ENCODE measurements around the gene RBM26. TPM values are rescaled to one million over a fixed set of nuclear protein-coding genes. Genes with fewer than 3 reads are reported as not detected.

Gene RBM26
- polyA plus RNA-seq, 12 donors: 43.9 to 174 (median 62.2) TPM

DNA sequence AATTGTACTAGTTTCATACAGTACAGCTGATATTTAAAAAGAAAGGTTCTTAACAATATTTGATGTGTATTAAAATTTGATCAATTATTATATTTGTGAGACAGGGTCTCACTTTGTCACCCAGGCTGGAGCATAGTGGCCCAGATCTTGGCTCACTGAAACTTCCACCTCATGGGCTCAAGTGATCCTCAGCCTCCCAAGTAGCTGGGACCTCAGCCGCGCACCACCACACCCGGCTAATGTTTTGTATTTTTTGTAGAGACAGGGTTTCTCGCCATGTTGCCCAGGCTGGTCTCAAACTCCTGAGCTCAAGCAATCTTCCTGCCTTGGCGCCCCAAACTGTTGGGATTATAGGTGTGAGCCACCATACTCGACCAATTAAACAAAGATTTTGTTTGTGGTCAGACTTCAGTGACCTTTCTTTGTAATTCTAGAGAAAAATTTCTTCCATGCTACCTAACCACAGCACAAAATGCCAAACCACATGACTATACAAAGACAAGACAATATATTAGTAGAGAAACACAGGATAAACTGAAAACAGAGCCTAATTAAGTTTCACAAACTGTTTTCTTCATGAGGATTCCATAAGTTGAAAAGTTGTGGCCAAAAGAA lies 59.6 kb downstream of the RBM26 start:
- no peak for DNase-seq

DNA sequence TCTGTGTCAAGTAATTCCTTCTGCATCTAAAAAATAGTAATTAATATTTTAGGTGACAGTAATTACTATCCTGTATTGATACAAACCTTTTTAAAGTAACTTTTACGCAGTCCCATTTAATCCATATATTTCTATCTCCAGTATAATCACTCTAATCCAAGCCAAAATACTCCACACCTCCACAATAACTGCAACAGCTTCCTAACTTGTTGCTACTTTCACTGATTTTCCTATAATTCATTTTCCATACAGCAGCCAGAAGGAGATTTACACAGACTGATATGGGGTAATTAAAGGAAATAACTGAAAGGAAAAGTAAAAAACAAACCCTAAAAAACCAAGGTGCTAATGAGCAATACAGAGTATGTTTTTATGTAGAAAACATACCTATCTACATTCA lies 64.9 kb downstream of the RBM26 start:
- DNase-seq: no peak

DNA sequence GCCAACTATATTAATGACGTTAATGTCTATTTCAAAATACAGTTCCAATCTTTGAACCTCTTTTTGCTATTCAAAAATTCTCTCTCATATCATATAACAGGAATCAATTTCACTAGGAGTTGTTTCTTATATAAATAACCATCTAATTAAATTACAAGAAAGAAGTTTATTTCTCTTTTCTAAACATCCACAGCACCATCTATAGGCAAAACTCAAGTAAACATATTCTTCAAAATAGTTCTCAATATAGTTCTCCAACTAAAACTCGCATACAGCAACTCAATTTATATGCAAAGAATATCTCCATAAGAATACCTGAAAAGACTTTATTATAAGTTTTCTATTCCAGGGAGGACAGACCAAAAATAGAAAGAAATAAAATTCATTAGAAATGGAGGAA lies 65.6 kb downstream of the RBM26 start:
- no peak for DNase-seq

DNA sequence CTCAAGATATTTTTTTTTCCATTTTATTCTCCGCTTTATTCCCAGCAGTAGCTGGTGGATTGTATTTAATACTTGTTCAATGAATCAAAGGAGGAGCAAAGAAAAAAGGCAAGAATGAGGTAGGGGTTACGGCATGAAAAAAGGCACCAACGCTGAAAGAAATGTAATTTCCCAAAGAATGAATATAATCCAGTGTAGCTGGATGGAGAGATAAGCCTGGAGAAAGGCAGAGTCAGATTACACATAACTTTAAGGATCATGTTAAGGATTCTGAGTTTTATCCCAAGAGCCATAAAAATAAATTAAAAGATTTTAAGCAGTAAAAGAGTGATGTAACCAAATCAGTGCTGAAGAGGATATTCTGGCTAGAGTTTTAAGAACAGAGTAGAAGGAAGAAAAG lies 67.7 kb downstream of the RBM26 start:
- DNase-seq: no peak

DNA sequence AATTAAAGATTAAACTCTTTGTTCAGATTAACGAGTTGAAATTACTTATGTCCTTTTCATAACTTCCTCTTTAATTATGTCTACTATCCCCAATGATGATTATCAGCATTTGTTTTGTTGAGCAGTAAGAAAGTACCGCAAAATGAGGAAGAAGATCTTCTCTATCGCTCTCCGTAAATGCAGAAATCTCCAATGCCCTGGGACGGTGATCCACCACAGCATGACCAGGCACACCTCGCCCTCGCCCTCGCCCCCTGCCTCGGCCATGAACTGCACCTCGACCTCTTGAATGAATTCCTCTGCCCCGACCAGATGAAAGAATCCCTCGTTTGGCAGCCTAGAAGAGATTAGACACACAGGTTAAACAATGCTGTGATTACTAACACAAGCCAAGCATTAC lies 69.1 kb downstream of the RBM26 start:
- DNase-seq: no peak

DNA sequence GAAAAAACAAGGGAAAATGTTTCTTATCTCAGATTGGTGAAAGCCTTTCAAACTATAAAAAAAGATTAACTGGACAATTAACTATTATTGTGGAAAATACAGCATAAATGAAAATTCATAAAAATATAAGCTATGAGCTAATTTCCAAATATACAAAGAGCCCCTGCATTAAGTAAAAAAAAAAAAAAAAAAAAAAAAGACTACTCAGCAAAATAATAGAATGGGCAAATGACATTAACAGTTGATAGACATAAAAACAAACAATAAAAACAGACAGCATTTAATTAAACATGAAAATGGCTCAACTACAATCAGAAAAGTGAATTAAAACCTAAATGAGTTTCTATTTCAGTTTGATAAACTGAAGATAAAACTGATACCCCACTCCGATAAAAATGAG lies 77.5 kb downstream of the RBM26 start:
- DNase-seq: no peak

DNA sequence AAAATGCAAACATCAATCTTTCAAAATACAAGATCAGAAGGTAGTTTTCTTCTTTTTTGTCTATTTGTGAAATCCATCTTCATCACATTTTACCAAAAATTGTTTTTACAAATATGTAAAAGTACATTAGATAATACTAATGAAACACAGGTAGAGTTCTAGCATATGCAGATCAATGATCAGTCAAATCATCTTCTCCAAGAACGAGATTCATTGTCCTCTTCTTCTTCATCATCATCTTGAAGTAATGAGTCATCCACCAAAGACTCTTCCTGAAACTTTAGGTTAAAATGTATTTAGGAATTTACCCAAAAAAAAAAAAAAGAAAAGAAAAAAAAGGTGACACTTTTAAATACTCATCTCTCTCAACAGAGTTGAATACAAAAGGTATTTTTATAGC lies 85.6 kb downstream of the RBM26 start:
- no peak for DNase-seq

DNA sequence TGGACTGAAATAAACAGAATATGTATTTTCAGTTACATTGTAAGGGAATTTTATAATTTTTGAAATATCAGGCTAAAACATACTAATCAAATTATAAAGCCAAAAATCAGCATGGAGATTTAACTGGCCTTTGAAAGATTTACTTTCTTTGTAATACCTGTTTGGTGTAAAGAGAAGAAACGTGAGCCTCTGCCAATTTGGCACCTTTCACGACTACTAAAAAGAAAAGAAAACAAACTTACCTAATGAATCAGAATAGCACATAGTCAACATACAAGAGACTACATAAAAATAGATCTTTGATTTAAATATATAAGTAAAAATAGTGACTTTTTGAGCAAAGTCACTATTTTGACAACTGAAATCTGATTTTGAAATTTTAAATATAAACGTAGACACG lies 87.4 kb downstream of the RBM26 start:
- DNase-seq: no peak

DNA sequence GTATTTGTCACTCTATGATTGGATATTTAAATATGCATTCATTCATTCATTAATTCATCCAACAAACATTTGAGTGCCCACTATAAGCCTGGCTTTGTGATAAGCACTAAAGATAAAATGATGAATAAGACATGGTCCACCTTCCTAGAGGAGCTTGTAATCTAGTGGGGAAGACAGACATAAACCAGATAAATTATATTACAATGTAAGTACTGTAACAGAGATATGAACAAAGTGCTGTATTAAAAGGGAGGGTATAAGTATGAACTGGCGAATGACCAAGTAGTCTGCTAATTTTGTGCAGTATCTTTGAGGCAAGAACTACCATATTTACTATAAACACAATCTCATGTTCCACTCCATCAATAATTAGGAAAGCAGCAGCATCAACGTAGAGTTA lies 88.2 kb downstream of the RBM26 start:
- DNase-seq: no peak

DNA sequence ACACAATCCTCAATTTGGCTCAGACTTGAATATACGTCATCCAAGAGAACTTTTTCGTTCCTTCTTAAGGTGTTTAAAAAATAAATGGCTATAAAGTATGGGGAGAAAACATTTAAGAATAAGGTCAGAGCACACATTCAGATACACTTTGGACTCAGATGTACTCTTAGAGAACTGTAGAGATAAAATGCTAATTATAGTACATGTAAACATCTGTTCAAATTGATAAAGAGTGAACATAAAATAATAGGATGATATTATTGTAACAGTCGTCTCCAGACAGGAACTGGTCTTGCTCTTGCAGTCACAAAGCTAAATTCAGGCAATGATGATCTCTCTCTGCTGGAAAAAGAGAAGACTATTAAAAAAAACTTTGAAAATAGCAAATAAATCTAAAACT lies 91.4 kb downstream of the RBM26 start:
- DNase-seq: no peak

DNA sequence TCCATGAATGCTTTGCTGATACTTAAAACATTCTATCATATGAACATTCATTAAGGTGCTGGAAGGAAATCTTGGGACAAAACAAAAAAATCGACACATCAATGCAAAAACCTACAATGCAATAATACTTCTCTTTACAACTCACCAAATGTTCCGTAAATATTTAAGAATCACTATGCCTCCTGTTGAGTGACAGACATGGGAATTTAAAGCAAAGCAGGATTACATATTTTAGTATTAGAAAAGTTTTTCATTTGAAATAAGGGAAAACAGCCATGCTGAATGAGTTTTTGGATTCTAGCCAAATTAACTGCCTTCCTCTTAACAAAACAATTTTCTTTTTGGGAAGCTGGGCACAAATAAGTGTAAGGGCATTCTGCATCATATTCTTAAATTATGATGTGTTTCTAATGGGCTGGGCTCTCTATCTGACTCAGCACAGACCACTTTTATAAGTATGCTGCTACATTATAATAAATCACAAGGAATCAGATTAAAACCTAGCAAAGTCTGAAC lies 93.7 kb downstream of the RBM26 start:
- DNase-seq: no peak

DNA sequence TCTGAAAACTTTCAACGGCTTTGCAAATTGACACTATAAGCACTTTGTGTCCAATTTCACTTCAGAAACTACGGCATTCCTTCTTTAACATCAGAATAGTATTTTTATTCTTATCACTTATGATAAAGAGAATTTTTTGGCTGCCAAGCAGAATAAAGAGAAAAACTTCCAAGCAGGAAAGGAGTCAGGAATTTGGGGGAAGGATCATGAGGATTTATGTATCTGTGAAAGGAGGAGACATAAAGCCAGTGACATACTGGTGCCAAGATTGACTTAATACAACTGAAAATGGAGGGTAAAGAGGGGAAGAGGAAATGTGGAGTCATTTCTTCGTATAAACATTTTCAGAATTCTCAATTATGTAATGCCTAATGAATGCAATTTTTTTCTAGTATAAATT lies 94.7 kb downstream of the RBM26 start:
- DNase-seq: peak; percentile 9

DNA sequence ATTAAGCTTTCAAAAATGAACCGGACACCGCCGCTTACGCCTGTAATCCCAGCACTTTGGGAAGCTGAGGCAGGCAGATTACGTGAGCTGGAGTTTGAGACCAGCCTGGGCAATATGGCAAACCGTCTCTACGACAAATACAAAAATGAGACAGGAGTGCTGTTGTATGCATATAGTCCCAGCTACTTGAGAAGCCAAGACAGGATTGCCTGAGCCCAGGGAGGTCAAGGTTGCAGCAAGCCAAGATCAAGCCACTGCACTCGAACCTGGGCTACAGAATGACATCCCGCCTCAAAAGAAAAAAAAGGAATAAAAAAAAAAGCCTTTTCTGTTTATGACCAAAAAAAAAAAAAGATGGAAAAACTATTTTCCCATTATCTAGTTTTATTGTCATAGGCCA lies 96.4 kb downstream of the RBM26 start:
- DNase-seq: no peak

DNA sequence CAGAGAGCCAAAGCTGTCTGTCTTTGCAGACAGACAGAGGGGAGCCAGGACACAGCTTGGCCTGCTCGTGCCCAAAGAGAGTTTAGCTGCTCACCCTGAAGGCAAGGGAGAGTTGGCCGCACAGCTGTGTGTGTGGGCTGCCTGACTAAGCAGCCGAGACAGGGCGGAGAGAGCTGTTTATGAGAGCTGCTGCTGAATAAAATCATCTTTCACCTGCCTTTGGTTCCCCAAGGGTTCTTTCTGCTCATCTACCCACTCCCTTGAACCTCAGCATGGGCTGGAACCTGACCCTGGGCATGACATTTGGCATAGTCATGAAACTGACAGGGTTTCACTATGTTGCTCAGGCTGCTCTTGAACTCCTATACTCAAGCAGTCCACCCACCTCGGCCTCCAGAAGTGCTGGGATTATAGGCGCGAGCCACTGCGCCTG lies 98.2 kb downstream of the RBM26 start:
- DNase-seq: no peak

DNA sequence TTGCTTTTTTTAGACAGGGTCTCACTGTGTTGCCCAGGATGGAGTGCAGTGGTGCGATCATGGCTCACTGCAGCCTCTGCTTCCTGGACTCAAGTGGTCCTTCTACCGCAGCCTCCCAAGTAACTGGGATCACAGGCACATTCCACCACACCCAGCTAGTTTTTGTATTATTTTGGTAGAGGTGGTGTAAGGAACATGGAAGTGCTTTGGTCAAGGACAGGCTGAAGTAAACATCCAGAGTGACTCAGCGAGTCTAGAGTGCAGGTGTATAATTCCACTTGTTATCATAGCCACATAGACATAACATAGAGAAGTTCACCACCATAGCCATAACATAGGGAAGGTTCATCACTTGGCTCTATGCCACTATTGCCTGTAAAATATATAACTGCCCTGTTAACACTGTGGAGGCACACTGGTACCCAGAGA lies 98.6 kb downstream of the RBM26 start:
- DNase-seq: no peak

DNA sequence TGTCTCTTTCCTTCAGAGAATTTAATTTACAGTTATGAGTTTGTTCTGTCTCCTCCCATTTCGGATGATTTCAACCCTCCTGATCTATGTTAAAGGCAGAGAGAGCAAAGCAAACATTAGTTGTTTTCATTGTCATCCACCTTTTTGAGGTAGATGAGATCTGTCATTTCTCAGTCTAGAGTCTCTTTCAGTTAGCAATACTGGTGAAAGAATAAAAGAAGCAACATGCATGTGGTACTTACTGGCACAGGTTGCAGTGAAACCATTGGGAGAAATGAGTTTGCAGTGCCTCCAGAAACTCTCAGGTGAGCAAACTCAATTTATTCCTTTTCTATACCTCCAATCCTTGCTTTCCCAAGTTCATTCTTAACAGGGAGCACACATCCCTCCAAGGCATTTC lies 99.4 kb downstream of the RBM26 start:
- DNase-seq: no peak

DNA sequence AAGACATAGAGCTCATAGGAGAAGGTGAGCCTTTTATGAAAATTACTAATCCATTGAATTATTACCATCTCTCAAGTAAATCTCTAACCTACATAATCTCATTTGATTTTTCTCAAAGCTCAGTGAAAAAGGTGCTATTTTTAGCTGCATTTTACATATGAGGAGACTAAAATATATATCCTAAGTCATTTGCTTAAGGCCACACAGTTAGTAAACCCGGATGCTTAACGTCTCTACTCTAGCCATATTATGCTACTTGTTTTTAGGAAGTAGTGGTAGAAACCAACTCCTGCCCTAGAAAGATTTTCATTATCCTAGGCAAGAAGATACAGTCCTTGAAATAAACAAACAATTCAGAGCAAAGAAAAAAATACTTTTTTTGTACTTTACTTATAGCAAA lies 108.9 kb downstream of the RBM26 start:
- no peak for DNase-seq

DNA sequence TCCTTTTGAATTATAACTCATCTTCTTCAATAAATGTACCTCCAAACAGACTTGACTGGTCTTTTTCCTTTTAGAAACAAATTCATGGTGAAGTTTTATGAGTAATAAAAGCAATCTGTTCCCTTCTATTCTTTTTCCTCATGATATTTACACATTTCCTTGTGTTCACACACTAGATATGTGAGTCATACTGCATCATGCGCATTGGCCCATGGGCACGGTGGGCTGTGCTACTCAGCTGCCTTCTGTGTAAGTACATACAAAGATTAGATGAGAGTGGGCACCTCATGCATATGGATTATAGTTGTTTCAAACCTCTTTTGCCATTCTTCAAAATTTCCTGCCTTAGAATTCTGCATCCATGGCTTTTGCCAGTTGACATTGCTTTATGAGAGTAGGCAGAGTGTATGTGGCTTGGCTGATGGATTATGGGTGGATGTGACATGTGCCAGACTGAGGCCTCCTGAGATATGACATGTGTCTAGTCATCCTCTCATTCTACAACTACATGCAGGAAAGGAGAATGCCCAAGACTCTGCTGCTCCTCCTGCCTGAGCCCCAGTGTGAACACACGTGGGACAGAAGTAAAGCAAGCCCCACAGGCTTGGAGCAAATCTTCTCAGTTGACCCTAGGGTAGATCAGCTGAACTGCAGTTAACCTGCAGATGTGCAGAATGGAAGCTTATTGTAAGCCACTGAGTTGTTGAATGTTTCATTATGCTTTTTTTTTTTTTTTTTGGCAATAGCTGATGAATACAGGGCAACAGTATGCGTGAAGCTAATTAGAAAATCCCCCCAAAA lies 109.9 kb downstream of the RBM26 start:
- no peak for DNase-seq

DNA sequence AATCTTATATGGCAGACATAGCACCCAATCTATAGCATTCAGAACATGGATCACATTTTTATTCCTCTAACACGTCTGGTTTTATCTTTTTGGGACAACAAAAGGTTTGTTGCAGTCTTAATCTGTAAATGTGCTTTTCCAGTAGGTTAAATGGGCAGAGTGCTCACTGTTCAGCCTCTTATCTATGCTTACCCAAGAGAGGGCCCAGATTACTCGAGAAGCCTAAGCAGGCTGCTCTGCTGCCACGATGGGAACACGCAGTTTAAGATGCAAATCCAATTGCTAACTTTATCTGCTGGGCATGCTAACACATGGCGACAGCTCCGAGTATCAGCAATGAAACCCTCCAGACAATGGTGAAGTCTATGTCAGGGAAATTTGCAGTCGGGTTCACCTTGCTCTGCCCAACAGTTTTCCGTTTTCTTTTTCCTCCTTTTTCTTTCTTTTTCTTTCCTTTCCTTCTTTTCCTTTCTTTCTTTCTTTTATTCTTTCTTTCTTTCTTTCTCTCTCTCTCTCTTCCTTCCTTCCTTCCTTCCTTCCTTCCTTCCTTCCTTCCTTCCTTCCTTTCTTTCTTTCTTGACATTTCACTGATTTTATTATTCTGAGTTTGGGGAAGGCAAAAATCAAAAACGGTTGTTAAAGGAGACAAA lies 115.3 kb downstream of the RBM26 start:
- no peak for DNase-seq

DNA sequence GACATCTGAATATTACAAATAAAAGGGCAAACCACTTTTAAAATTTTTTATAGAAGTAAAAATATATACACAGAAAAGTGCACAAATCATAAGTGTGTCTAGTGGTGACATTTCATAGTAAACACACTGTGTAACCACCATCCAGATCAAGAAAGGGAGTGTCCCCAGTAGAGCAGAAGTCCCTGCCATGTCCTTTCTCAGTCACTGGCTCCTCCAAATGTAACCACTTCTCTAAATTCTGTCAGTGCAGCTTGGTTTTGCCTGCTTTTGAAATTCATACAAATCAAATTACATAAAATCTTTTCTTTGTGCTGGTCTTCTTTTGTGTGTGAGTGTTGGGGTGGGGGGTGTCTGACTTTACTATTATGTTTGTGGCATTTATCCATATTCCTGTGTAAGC lies 116.5 kb downstream of the RBM26 start:
- no peak for DNase-seq

DNA sequence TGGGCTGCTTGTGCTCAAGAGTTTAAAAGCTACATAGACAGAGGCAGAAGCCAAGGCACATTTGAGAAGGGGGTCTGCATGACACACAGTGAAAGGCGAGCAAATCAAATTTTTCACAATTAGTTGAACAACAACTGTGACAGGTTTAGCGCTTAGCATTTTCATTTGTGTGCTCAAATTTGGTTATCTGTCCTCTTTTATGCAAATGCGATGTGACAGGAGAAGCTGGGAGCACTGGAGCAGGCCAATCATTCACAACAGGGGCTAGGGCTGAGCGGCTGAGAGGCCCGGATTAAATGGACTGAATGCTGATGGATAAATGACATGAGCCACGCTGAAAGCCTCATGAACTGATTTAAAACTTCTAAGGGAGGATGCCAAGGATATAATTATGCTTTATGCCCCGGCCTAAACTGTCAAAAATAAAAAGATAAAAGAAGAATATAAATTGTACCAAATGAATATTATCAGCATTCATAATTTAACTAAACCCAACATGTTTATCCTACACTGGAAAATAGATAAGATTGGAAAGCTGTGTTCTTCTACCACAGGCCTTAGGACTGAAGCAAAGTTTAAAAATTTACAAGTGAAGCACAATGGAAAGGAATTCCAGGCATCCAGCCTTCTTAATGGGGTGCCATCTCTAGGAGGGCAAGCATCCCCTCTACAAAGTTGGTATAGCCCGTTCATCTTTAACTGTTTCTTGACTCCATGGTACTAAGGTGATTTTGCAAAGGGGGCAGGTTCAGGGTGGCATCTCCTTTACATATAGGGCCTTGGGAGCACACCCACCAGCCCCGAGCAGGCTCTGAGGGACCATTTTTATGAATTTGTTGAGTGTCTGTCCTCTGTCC lies 117.9 kb downstream of the RBM26 start:
- DNase-seq: no peak

DNA sequence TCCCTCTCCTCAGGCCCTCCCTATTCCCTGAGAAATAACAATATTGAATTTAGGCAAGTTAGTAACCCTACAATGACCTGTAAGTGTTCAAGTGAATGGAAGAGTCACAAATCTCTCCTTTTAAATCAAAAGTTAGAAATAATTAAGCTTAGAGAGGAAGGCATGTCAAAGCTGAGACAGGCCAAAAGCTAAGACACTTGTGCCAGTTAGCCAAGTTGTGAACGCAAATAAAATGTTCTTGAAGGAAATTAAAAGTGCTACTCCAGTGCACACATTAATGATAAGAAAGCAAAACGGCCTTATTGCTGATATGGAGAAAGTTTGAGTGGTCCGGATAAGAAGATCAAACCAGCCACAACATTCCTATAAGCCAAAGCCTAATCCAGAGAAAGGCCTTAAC lies 120.9 kb downstream of the RBM26 start:
- DNase-seq: no peak

All from muscle of arm (tissue), 12 donors.